CD8-positive, alpha-beta memory T cell (primary cell): Measurements from ENCODE around the gene SNCAIP. TPM values are rescaled to one million over a fixed set of nuclear protein-coding genes. Genes with fewer than 3 reads are reported as not detected.
"Not testable (repeated sequence)": the region's sequence is repeated elsewhere in the genome, so short reads cannot be mapped to it uniquely, and the experiment has no call there.

ENCODE experiments used
- CTCF ChIA-PET: fragments of 350-600 bp; sonication (Branson Sonifier 250); formaldehyde crosslinking; loops from one replicate; lab custom pipeline; 2021; ENCODE audit warnings: antibody characterized with exemption; lab: Charles Lee
- POLR2A ChIA-PET: fragments of 350-600 bp; sonication (Branson Sonifier 250); formaldehyde crosslinking; loops from one replicate; lab custom pipeline; 2021; ENCODE audit warnings: antibody characterized with exemption; lab: Charles Lee
- DNase-seq, 5 donors: peaks; one replicate each; pipeline versions ENCODE4 v3.0.0 to v3.0.0-alpha.2; 2020 to 2022; ENCODE audit warnings: mixed read lengths in 1 of 5
- H3K27ac ChIP-seq: one replicate; pipeline ENCODE4 v1.7.0; 2013; ENCODE audit warnings: low read depth, mild to moderate bottlenecking, low read length, moderate library complexity
- H3K27me3 ChIP-seq: 2 replicates; pipeline ENCODE4 v1.7.0; 2013; ENCODE audit warnings: low read length, mild to moderate bottlenecking; ENCODE audit not compliant: insufficient read depth, poor library complexity, severe bottlenecking
- H3K36me3 ChIP-seq: 2 replicates; pipeline ENCODE4 v1.7.0; 2013; ENCODE audit warnings: mild to moderate bottlenecking, low read length, moderate library complexity; ENCODE audit not compliant: insufficient read depth
- H3K4me1 ChIP-seq: 2 replicates; pipeline ENCODE4 v1.7.0; 2013; ENCODE audit warnings: mild to moderate bottlenecking, low read length, moderate library complexity; ENCODE audit not compliant: insufficient read depth
- H3K4me3 ChIP-seq: 2 replicates; pipeline ENCODE4 v1.7.0; 2013; ENCODE audit warnings: mild to moderate bottlenecking, low read length
- H3K9me3 ChIP-seq: 2 replicates; pipeline ENCODE4 v1.7.0; 2013; ENCODE audit warnings: mild to moderate bottlenecking, low read length
- H3K27ac Mint-ChIP-seq, 8 donors: one replicate each; pipeline ENCODE4 v1.8.0; 2020 to 2021; ENCODE audit warnings: mixed read lengths in 8 of 8, mild to moderate bottlenecking in 6 of 8, inconsistent platforms in 3 of 8, moderate library complexity in 3 of 8
- H3K27me3 Mint-ChIP-seq, 2 donors: one replicate each; pipeline ENCODE4 v1.8.0; 2020 to 2021; ENCODE audit warnings: mixed read lengths in 2 of 2, mild to moderate bottlenecking in 1 of 2, moderate library complexity in 1 of 2
- H3K36me3 Mint-ChIP-seq, 3 donors: one replicate each; pipeline ENCODE4 v1.8.0; 2020 to 2021; ENCODE audit warnings: mixed read lengths in 3 of 3, inconsistent platforms in 1 of 3, mild to moderate bottlenecking in 1 of 3
- H3K4me1 Mint-ChIP-seq, 3 donors: one replicate each; pipeline ENCODE4 v1.8.0; 2020 to 2021; ENCODE audit warnings: mixed read lengths in 3 of 3, inconsistent platforms in 1 of 3, mild to moderate bottlenecking in 1 of 3
- H3K4me3 Mint-ChIP-seq, 7 donors: one replicate each; pipeline ENCODE4 v1.8.0; 2020 to 2021; ENCODE audit warnings: mixed read lengths in 7 of 7, mild to moderate bottlenecking in 6 of 7, moderate library complexity in 4 of 7, inconsistent platforms in 2 of 7
- H3K9me3 Mint-ChIP-seq, 5 donors: one replicate each; pipeline ENCODE4 v1.8.0; 2020 to 2022; ENCODE audit warnings: mixed read lengths in 5 of 5, mild to moderate bottlenecking in 3 of 5, moderate library complexity in 2 of 5, inconsistent platforms in 1 of 5
- polyA plus RNA-seq: library from polyadenylated mRNA; unstranded; fragments of 300-500 nt; fragmentation: Illumina TruSeq; gene quantifications from one replicate; pipeline ENCODE4 v1.2.3, GENCODE V29; 2021
- total RNA-seq, 2 experiments: library from RNA; stranded (reverse); gene quantifications; one replicate each; pipeline ENCODE4 v1.2.3, GENCODE V29; 2021

The SNCAIP gene
- total and polyA plus RNA-seq, 3 experiments from 2014 or later: not detected

DNA sequence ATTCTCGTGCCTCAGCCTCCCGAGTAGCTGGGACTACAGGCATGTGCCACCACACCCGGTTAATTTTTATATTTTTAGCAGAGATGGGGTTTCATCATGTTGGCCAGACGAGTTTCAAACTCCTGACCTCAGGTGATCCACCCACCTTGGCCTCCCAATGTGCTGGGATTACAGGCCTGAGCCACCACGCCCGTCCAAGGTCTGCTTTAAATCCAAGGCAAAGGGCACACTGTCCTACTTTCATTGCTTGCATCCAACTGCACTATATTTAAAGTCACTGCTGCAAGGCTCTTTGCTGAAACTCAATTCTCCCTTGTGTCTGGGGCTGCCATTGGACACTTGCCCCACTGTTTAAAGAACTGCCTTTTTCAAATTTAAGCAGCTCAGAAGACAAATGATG lies 174.6 kb downstream of the SNCAIP start:
- H3K9me3 ChIP-seq, H3K4me3 Mint-ChIP-seq, CTCF ChIA-PET, H3K4me1 ChIP-seq, H3K4me3 ChIP-seq, POLR2A ChIA-PET, H3K27me3 ChIP-seq, H3K4me1 Mint-ChIP-seq, H3K27ac ChIP-seq, H3K27me3 Mint-ChIP-seq, DNase-seq, H3K27ac Mint-ChIP-seq, H3K36me3 Mint-ChIP-seq, H3K36me3 ChIP-seq, H3K9me3 Mint-ChIP-seq: not testable (repeated sequence)

DNA sequence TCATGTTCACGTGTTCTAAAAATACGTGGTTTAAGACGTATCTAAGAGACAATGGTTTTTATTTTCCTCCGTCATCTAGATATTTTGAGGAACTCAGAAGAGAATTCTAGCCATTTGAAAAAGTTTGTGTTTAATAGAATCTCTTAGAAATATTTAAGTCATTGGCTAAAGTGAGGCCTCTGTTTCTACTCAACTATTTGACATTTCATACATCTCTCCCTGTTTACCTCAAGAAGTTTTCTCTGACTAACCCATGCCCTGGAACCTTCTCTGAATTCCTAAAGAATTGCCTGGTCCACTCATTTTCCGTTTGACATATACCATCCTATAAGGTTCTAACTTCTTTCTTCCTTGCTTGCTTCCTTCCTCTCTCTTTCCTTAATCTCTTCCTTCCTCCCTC lies 178.7 kb downstream of the SNCAIP start:
- peaks cover 0 to 2% (median 0%) of the 10 kb centered on the region in 5 donors for H3K9me3 Mint-ChIP-seq
- Histone ChIP-seq H3K36me3 (no peaks in the 10 kb centered on the region), H3K4me3 (no peak overlapping the region), H3K27me3 (no peaks in the 10 kb centered on the region), H3K4me1 (no peaks in the 10 kb centered on the region), H3K27ac (no peak overlapping the region), H3K9me3 (no peaks in the 10 kb centered on the region)
- H3K4me3 Mint-ChIP-seq: no peak overlapping the region
- no peaks in the 10 kb centered on the region for H3K4me1 Mint-ChIP-seq
- ChIA-PET POLR2A (no interaction called here), CTCF (no interaction called here)
- no peak for DNase-seq
- peaks cover 0 to 2% of the 10 kb centered on the region in 2 donors for H3K27me3 Mint-ChIP-seq
- no peak overlapping the region for H3K27ac Mint-ChIP-seq
- H3K36me3 Mint-ChIP-seq: no peaks in the 10 kb centered on the region

DNA sequence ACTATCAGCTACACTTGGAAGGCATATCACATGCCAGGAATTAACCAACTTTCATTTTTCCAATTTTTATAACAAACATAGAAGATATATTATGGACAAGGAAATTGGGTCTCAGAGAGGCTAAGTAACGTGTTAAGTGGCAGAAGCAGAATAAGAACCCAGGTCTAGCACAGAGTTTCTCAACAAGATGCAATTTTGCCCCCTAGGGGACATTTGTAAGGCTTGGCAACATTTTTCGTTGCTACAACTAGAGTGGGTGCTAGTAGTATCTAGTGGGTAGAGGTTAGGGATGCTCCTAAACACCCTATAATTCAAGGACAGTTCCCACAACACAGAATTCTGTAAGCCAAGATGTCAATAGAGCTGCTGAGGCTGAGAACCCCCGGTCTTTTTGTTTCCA lies 180.6 kb downstream of the SNCAIP start:
- POLR2A ChIA-PET: no interaction called here
- peaks cover 0 to 2% of the 10 kb centered on the region in 2 donors for H3K27me3 Mint-ChIP-seq

DNA sequence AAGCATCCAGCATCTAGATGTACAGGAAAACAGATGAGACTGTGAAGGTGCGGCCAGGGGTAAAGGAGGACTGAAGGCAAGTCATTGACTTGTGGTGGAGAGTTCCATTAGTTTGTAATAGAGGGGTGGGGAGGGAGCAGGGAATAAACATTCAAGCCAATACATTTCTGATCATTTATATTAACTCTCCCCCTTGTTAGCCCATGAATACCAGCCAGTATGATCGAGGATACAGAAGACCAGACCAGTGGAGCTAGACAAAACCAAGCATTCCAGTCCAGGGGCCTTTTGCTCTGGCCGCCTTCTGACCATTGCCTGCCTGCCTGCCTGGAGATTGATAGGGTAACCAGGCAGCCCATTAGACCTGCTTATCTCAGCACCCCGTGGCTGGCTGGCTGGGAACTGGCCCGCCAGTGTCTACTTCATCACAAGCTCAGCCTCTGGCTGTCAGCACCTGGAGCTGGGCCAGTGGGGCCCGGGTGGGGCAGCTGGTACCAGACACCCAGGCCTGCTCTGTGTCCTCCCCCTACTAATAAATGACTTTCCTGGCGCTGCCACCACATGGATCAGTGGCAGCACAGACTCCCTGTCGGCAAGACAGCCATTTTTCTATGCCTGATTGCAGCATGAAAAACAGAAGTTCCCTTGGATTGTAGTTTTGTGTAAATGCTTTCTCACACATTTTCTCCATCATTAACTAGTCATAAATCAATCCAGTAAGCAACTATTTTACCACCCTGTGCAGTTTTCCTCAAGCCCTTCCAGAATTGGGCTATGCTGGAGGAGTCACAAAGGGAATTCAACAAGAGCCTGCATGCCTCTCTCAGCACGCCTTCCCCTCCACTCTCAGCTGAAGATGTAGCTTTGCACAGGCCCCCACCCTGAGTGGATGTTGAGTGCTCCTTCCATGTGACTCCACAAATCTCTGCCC lies 181.3 kb downstream of the SNCAIP start:
- Mint-ChIP-seq H3K36me3 (no peaks in the 10 kb centered on the region), H3K27me3 (peaks cover 0 to 2% of the 10 kb centered on the region in 2 donors)

More for the DNA sequence above, 180.6 kb downstream of the SNCAIP start:
- DNase-seq: no peak
- peaks cover 0 to 2% (median 0%) of the 10 kb centered on the region in 5 donors for H3K9me3 Mint-ChIP-seq
- no peaks in the 10 kb centered on the region for H3K4me1 ChIP-seq
- H3K4me1 Mint-ChIP-seq: no peaks in the 10 kb centered on the region
- no peaks in the 10 kb centered on the region for H3K9me3 ChIP-seq
- H3K36me3 ChIP-seq: no peaks in the 10 kb centered on the region
- no peak overlapping the region for H3K27ac Mint-ChIP-seq
- H3K36me3 Mint-ChIP-seq: no peaks in the 10 kb centered on the region
- H3K4me3 ChIP-seq: no peak overlapping the region
- CTCF ChIA-PET: no interaction called here
- no peak overlapping the region for H3K4me3 Mint-ChIP-seq
- H3K27me3 ChIP-seq: no peaks in the 10 kb centered on the region
- no peak overlapping the region for H3K27ac ChIP-seq

DNA sequence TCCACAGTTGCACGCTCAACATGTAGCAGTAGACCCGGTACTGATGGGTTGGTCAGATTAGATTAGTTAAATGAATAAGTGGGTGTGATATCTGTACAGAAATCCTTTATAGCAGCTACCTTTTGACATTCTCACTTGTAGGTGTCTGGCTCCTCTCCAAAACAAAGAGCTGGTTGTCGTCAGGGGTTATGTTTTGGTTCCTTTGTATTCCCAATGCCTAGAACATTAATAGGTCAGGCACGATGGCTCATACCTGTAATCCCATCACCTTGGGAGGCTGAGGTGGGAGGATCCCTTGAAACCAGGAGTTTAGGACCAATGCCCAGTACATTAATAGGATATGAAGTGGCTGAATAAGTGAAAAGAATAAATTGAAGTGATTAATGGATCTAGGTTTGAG lies 182.1 kb downstream of the SNCAIP start:
- no peaks in the 10 kb centered on the region for H3K9me3 ChIP-seq
- Mint-ChIP-seq H3K27ac (no peak overlapping the region), H3K4me3 (no peak overlapping the region), H3K4me1 (no peaks in the 10 kb centered on the region), H3K9me3 (peaks cover 0 to 2% (median 0%) of the 10 kb centered on the region in 5 donors), H3K27me3 (peaks cover 2 to 3% of the 10 kb centered on the region in 2 donors), H3K36me3 (no peaks in the 10 kb centered on the region)
- no peak overlapping the region for H3K27ac ChIP-seq
- no peak for DNase-seq
- CTCF ChIA-PET: no interaction called here
- no peaks in the 10 kb centered on the region for H3K36me3 ChIP-seq
- POLR2A ChIA-PET: no interaction called here
- no peaks in the 10 kb centered on the region for H3K4me1 ChIP-seq
- no peaks in the 10 kb centered on the region for H3K27me3 ChIP-seq
- H3K4me3 ChIP-seq: no peak overlapping the region

More for the DNA sequence above, 181.3 kb downstream of the SNCAIP start:
- Histone ChIP-seq H3K4me1 (no peaks in the 10 kb centered on the region), H3K4me3 (no peak overlapping the region), H3K27ac (no peak overlapping the region), H3K9me3 (no peaks in the 10 kb centered on the region), H3K27me3 (no peaks in the 10 kb centered on the region), H3K36me3 (no peaks in the 10 kb centered on the region)
- Mint-ChIP-seq H3K9me3 (peaks cover 0 to 2% (median 0%) of the 10 kb centered on the region in 5 donors), H3K4me3 (no peak overlapping the region), H3K4me1 (no peaks in the 10 kb centered on the region), H3K27ac (no peak overlapping the region)
- CTCF ChIA-PET: no interaction called here
- DNase-seq: no peak
- POLR2A ChIA-PET: no interaction called here

DNA sequence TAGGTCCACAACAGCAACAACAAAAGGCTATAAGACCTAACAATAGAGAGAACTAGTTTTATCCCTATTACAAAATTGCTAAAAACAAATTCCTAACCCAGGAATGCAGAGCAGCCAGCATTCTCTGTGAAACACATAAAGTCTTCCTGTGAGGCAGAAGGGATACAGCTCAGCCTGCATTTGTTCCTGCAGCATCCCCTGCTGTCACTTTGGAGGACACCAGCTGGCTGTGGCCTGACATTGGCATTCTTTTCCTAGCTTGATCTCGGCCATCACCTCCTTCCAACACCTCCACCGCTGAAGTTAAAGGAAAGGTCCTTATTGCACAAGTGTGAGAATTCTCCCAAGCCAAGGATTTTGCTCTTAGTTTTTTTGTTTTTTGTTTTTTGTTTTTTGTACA lies 186.1 kb downstream of the SNCAIP start:
- ChIA-PET CTCF (no interaction called here), POLR2A (no interaction called here)
- H3K36me3 Mint-ChIP-seq: no peaks in the 10 kb centered on the region
- Histone ChIP-seq H3K4me1 (no peaks in the 10 kb centered on the region), H3K4me3 (no peak overlapping the region), H3K27me3 (no peaks in the 10 kb centered on the region), H3K27ac (no peak overlapping the region), H3K9me3 (no peaks in the 10 kb centered on the region), H3K36me3 (no peaks in the 10 kb centered on the region)
- H3K27me3 Mint-ChIP-seq: peaks cover 3 to 16% of the 10 kb centered on the region in 2 donors
- H3K4me1 Mint-ChIP-seq: no peaks in the 10 kb centered on the region
- DNase-seq: no peak
- H3K9me3 Mint-ChIP-seq: peaks cover 0 to 2% (median 0%) of the 10 kb centered on the region in 5 donors
- H3K4me3 Mint-ChIP-seq: no peak overlapping the region
- no peak overlapping the region for H3K27ac Mint-ChIP-seq

DNA sequence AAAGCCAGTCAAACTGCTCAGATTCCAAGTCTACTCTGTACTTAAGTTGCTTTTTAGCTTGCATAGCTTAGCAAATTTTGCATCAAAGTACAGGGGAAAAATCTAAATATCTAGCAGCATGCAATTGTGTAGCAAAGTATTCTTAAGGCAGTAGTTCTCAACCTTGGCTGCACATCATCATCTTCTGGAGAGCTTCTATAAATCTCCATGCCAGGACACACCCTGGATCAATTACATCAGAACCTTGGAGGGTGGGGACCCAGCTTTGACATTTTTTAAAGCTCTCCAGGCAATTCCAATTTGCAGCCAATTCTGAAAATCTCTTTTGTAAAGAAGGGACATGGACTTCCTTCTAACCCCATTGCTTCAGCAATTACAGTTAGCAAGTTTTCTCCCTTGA lies 187.5 kb downstream of the SNCAIP start:
- H3K36me3 ChIP-seq: no peaks in the 10 kb centered on the region
- ChIA-PET CTCF (no interaction called here), POLR2A (no interaction called here)
- no peaks in the 10 kb centered on the region for H3K4me1 ChIP-seq
- Mint-ChIP-seq H3K36me3 (no peaks in the 10 kb centered on the region), H3K27me3 (peaks cover 3 to 16% of the 10 kb centered on the region in 2 donors), H3K4me1 (no peaks in the 10 kb centered on the region), H3K9me3 (peaks cover 0 to 1% (median 0%) of the 10 kb centered on the region in 5 donors), H3K4me3 (no peak overlapping the region), H3K27ac (no peak overlapping the region)
- H3K9me3 ChIP-seq: no peaks in the 10 kb centered on the region
- no peak for DNase-seq
- H3K4me3 ChIP-seq: no peak overlapping the region
- H3K27ac ChIP-seq: no peak overlapping the region
- H3K27me3 ChIP-seq: no peaks in the 10 kb centered on the region

DNA sequence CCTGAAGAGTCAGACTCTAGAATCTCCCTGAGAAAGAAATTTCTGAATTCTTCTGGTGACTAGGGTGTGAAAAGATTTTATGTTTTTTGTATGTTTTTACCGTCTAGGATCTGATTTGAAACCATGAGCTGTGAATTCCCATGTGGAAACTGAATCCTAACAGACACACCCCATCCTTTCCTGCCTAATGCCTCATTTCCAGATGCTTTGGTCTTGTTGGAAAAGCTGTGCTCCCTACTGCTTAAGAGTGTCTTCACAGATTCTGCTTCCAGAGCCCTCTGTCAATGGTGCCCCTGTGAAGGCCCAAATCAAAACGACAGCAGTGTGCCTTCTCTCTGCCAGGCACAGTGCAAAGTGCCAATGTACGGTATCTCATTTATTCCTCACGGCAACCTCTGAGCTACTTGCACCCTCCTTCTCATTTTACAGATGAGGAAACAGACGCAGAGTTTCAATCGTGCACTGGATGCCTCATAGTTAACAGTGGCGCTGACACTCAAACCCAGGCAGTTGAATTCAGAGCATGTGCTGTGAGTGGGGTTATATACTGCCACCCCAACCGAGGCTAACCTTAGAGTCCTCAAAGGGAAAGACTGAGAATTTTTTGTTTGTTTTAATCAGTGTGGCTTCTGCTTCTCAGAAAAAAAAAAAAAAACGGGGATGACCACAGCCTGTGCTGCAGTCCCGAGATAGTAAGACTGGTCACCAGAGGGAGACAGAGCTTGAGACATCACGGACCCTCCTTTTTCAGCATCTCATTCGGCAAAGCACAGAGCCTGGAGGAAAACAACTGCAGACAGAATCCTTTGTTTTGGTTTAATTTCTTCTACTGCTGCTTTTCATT lies 188.4 kb downstream of the SNCAIP start:
- DNase-seq: no peak
- Histone ChIP-seq H3K27ac (no peak overlapping the region), H3K27me3 (no peaks in the 10 kb centered on the region), H3K4me3 (no peak overlapping the region), H3K4me1 (no peaks in the 10 kb centered on the region), H3K36me3 (no peaks in the 10 kb centered on the region), H3K9me3 (no peaks in the 10 kb centered on the region)
- H3K9me3 Mint-ChIP-seq: peaks cover 0 to 1% (median 0%) of the 10 kb centered on the region in 5 donors
- H3K27ac Mint-ChIP-seq: no peak overlapping the region
- ChIA-PET POLR2A (no interaction called here), CTCF (no interaction called here)
- H3K4me3 Mint-ChIP-seq: no peak overlapping the region
- no peaks in the 10 kb centered on the region for H3K4me1 Mint-ChIP-seq
- H3K27me3 Mint-ChIP-seq: peaks cover 3 to 16% of the 10 kb centered on the region in 2 donors
- H3K36me3 Mint-ChIP-seq: no peaks in the 10 kb centered on the region
